Suprapubic skin (tissue), 4 donors: Measurements from ENCODE around the gene NUCB2.

Experiments
- POLR2A ChIP-seq, 2 donors: fragments of 450-650 bp; IDR thresholded peaks; one replicate each; pipeline ENCODE4 v1.6.1; 2017; ENCODE audit warnings: antibody characterized with exemption in 2 of 2, mild to moderate bottlenecking in 2 of 2, moderate library complexity in 2 of 2
- POLR2AphosphoS5 ChIP-seq, 3 donors: sonication (generic); formaldehyde crosslinking; IDR thresholded peaks; one replicate each; pipeline ENCODE4 v1.6.1; 2017; ENCODE audit warnings: antibody characterized with exemption in 3 of 3

DNA sequence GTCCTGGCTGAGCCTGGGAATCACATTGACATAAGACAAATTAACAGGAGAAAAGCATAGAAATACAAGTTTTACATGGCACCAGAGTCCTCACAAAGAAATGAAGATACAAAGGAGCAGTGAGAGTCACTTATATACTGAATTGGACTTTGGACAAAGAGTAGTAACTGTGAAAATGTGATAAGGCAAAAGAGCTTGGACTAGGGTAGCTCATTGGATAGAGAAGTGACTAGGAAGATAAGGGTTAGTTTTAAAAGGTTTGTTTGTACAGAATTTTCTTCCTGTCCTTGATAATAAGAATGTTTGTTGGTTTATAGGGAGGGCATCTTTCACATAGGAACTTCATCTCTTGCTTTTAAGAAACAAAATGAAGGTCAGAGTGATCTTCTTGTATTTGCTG is 17.9 kb upstream of the NUCB2 start:
- no peak for TF ChIP-seq POLR2A (IDR thresholded peaks at IDR 0.05)
- TF ChIP-seq POLR2AphosphoS5 (IDR thresholded peaks at IDR 0.05): no peak
